Measurements from ENCODE around the gene CPNE4.

The CPNE4 gene

GRCh38 chr3:131561511-131561910 lies 473.3 kb downstream of the CPNE4 start:
- no peak for DNase-seq (ENCODE audit: low read depth, low spot score)
- Histone ChIP-seq H3K27me3 (ENCODE audit: insufficient read depth, insufficient read length) (no peaks in the 10 kb centered on the region), H3K36me3 (ENCODE audit: insufficient read depth, insufficient read length, low read length) (no peaks in the 10 kb centered on the region), H3K9me3 (ENCODE audit: insufficient read depth, low read length) (no peaks in the 10 kb centered on the region), H3K4me1 (ENCODE audit: insufficient read depth, insufficient read length) (no peaks in the 10 kb centered on the region), H3K4me3 (ENCODE audit: insufficient read length, low read depth) (no peak overlapping the region), H3K9ac (ENCODE audit: insufficient read length, low read depth) (no peak overlapping the region)
- TF ChIP-seq YY1 (IDR thresholded peaks at IDR 0.05; ENCODE audit: insufficient read depth, insufficient read length) (no peak), ZNF274 (IDR thresholded peaks at IDR 0.05; ENCODE audit: low read depth, low read length) (no peak), SUZ12 (IDR thresholded peaks at IDR 0.05; ENCODE audit: extremely low read depth, insufficient read depth, insufficient read length) (no peak)

GRCh38 chr3:131560795-131561194 lies 474.0 kb downstream of the CPNE4 start:
- Histone ChIP-seq H3K9me3 (ENCODE audit: insufficient read depth, low read length) (no peaks in the 10 kb centered on the region), H3K4me1 (ENCODE audit: insufficient read depth, insufficient read length) (no peaks in the 10 kb centered on the region), H3K9ac (ENCODE audit: insufficient read length, low read depth) (no peak overlapping the region), H3K36me3 (ENCODE audit: insufficient read depth, insufficient read length, low read length) (no peaks in the 10 kb centered on the region), H3K4me3 (ENCODE audit: insufficient read length, low read depth) (no peak overlapping the region), H3K27me3 (ENCODE audit: insufficient read depth, insufficient read length) (no peaks in the 10 kb centered on the region)
- no peak for TF ChIP-seq SUZ12 (IDR thresholded peaks at IDR 0.05; ENCODE audit: extremely low read depth, insufficient read depth, insufficient read length)
- no peak for DNase-seq (ENCODE audit: low read depth, low spot score)

- no peak for DNase-seq (ENCODE audit: low read depth, low spot score)
- H3K27me3 ChIP-seq (ENCODE audit: insufficient read depth, insufficient read length) = no peaks in the 10 kb centered on the region
- TF ChIP-seq SUZ12 (IDR thresholded peaks at IDR 0.05; ENCODE audit: extremely low read depth, insufficient read depth, insufficient read length) = no peak
These were observed 479.4 kb downstream of the CPNE4 start for GRCh38 chr3:131555456-131555855.

GRCh38 chr3:131553495-131554247 lies 481.1 kb downstream of the CPNE4 start:
- Histone ChIP-seq H3K9me3 (ENCODE audit: insufficient read depth, low read length) (no peaks in the 10 kb centered on the region), H3K4me1 (ENCODE audit: insufficient read depth, insufficient read length) (no peaks in the 10 kb centered on the region), H3K27me3 (ENCODE audit: insufficient read depth, insufficient read length) (no peaks in the 10 kb centered on the region), H3K9ac (ENCODE audit: insufficient read length, low read depth) (no peak overlapping the region), H3K36me3 (ENCODE audit: insufficient read depth, insufficient read length, low read length) (no peaks in the 10 kb centered on the region), H3K4me3 (ENCODE audit: insufficient read length, low read depth) (no peak overlapping the region)
- no peak for DNase-seq (ENCODE audit: low read depth, low spot score)
- TF ChIP-seq ZNF274 (IDR thresholded peaks at IDR 0.05; ENCODE audit: low read depth, low read length) (no peak), SUZ12 (IDR thresholded peaks at IDR 0.05; ENCODE audit: extremely low read depth, insufficient read depth, insufficient read length) (no peak), YY1 (IDR thresholded peaks at IDR 0.05; ENCODE audit: insufficient read depth, insufficient read length) (no peak)

More at GRCh38 chr3:131555456-131555855, 479.4 kb downstream of the CPNE4 start:
- no peaks in the 10 kb centered on the region for H3K4me1 ChIP-seq (ENCODE audit: insufficient read depth, insufficient read length)
- H3K4me3 ChIP-seq (ENCODE audit: insufficient read length, low read depth) = no peak overlapping the region
- H3K36me3 ChIP-seq (ENCODE audit: insufficient read depth, insufficient read length, low read length) = no peaks in the 10 kb centered on the region
- H3K9ac ChIP-seq (ENCODE audit: insufficient read length, low read depth) = no peak overlapping the region
- no peaks in the 10 kb centered on the region for H3K9me3 ChIP-seq (ENCODE audit: insufficient read depth, low read length)

GRCh38 chr3:131551761-131552160 lies 483.1 kb downstream of the CPNE4 start:
- no peak for TF ChIP-seq YY1 (IDR thresholded peaks at IDR 0.05; ENCODE audit: insufficient read depth, insufficient read length)
- TF ChIP-seq SUZ12 (IDR thresholded peaks at IDR 0.05; ENCODE audit: extremely low read depth, insufficient read depth, insufficient read length) = no peak
- TF ChIP-seq ZNF274 (IDR thresholded peaks at IDR 0.05; ENCODE audit: low read depth, low read length) = no peak

GRCh38 chr3:131550562-131551465 lies 484.0 kb downstream of the CPNE4 start:
- TF ChIP-seq ZNF274 (IDR thresholded peaks at IDR 0.05; ENCODE audit: low read depth, low read length) (no peak), SUZ12 (IDR thresholded peaks at IDR 0.05; ENCODE audit: extremely low read depth, insufficient read depth, insufficient read length) (no peak), YY1 (IDR thresholded peaks at IDR 0.05; ENCODE audit: insufficient read depth, insufficient read length) (no peak)
- no peaks in the 10 kb centered on the region for H3K4me1 ChIP-seq (ENCODE audit: insufficient read depth, insufficient read length)
- H3K4me3 ChIP-seq (ENCODE audit: insufficient read length, low read depth) = no peak overlapping the region
- H3K36me3 ChIP-seq (ENCODE audit: insufficient read depth, insufficient read length, low read length) = no peaks in the 10 kb centered on the region
- no peaks in the 10 kb centered on the region for H3K9me3 ChIP-seq (ENCODE audit: insufficient read depth, low read length)
- no peak overlapping the region for H3K9ac ChIP-seq (ENCODE audit: insufficient read length, low read depth)
- DNase-seq (ENCODE audit: low read depth, low spot score) = no peak
- H3K27me3 ChIP-seq (ENCODE audit: insufficient read depth, insufficient read length) = no peaks in the 10 kb centered on the region

More at GRCh38 chr3:131551761-131552160, 483.1 kb downstream of the CPNE4 start:
- Histone ChIP-seq H3K9me3 (ENCODE audit: insufficient read depth, low read length) (no peaks in the 10 kb centered on the region), H3K9ac (ENCODE audit: insufficient read length, low read depth) (no peak overlapping the region), H3K27me3 (ENCODE audit: insufficient read depth, insufficient read length) (no peaks in the 10 kb centered on the region), H3K4me3 (ENCODE audit: insufficient read length, low read depth) (no peak overlapping the region), H3K4me1 (ENCODE audit: insufficient read depth, insufficient read length) (no peaks in the 10 kb centered on the region), H3K36me3 (ENCODE audit: insufficient read depth, insufficient read length, low read length) (no peaks in the 10 kb centered on the region)
- no peak for DNase-seq (ENCODE audit: low read depth, low spot score)

GRCh38 chr3:131549340-131549739 lies 485.5 kb downstream of the CPNE4 start:
- TF ChIP-seq YY1 (IDR thresholded peaks at IDR 0.05; ENCODE audit: insufficient read depth, insufficient read length) (no peak), ZNF274 (IDR thresholded peaks at IDR 0.05; ENCODE audit: low read depth, low read length) (no peak), SUZ12 (IDR thresholded peaks at IDR 0.05; ENCODE audit: extremely low read depth, insufficient read depth, insufficient read length) (no peak)
- DNase-seq (ENCODE audit: low read depth, low spot score) = no peak
- H3K27me3 ChIP-seq (ENCODE audit: insufficient read depth, insufficient read length) = no peaks in the 10 kb centered on the region

More at GRCh38 chr3:131549340-131549739, 485.5 kb downstream of the CPNE4 start:
- Histone ChIP-seq H3K4me3 (ENCODE audit: insufficient read length, low read depth) (no peak overlapping the region), H3K9ac (ENCODE audit: insufficient read length, low read depth) (no peak overlapping the region), H3K4me1 (ENCODE audit: insufficient read depth, insufficient read length) (no peaks in the 10 kb centered on the region), H3K9me3 (ENCODE audit: insufficient read depth, low read length) (no peaks in the 10 kb centered on the region), H3K36me3 (ENCODE audit: insufficient read depth, insufficient read length, low read length) (no peaks in the 10 kb centered on the region)
